ENCODE measurements around the gene SH3GL1.
A peak's percentile ranks its signal among the peaks of the same experiment; 100 is the strongest.

SH3GL1 gene

DNA sequence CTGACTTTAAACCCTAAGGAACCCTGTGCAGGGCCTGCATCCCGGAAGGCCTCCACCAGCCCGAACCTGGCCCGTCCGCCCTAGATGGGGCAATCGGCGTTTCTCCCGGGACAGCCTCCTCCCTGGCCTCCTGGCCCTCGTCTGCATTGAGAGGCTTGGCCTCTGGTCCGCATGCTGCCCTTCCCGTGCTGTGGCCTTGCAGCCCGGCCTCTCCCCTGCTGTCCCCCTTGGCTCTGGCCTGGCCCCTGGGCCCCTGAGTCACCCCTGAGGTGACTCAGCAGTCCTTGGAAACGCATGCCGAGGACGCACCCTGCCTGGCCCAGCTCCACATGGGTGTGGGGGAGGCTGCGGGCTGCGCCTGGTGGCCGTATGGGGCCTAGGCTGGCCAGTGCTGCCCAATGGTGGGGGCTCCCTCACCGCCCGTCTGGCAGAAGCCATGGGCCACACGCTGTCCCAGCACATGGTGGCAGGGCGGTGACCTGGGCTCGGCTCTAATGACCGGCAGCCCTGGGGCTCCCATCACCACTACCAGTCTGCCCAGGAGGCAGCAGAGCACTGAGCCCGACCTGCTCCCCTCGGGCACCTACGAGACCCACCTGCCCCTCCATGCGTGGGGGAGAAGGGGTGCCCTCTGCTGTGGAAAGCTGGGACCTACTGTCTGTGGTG, 25.7 kb downstream of the SH3GL1 start:
- no peaks in the 10 kb centered on the region; the same call in 1 of the 2 replicates for H3K36me3 ChIP-seq (ENCODE audit: low read depth)
- H3K4me3 ChIP-seq (ENCODE audit: severe bottlenecking), result no peak overlapping the region
- peak overlapping the region; percentile 90 for H3K27ac ChIP-seq (ENCODE audit: poor library complexity, severe bottlenecking)
- H3K4me1 ChIP-seq (ENCODE audit: insufficient read depth, poor library complexity, severe bottlenecking), result peaks cover 55% of the 10 kb centered on the region
- ATAC-seq (ENCODE audit: low read depth) (peak; percentile 50), DNase-seq (ENCODE audit: low spot score) (peak; percentile 77)
- no peaks in the 10 kb centered on the region for H3K27me3 ChIP-seq (ENCODE audit: insufficient read depth, poor library complexity, severe bottlenecking)
- no peaks in the 10 kb centered on the region for H3K9me3 ChIP-seq (ENCODE audit: severe bottlenecking)
- TF ChIP-seq, protein P1, sequence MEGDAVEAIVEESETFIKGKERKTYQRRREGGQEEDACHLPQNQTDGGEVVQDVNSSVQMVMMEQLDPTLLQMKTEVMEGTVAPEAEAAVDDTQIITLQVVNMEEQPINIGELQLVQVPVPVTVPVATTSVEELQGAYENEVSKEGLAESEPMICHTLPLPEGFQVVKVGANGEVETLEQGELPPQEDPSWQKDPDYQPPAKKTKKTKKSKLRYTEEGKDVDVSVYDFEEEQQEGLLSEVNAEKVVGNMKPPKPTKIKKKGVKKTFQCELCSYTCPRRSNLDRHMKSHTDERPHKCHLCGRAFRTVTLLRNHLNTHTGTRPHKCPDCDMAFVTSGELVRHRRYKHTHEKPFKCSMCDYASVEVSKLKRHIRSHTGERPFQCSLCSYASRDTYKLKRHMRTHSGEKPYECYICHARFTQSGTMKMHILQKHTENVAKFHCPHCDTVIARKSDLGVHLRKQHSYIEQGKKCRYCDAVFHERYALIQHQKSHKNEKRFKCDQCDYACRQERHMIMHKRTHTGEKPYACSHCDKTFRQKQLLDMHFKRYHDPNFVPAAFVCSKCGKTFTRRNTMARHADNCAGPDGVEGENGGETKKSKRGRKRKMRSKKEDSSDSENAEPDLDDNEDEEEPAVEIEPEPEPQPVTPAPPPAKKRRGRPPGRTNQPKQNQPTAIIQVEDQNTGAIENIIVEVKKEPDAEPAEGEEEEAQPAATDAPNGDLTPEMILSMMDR (IDR thresholded peaks at IDR 0.05; ENCODE audit: poor library complexity, severe bottlenecking), result no peak

DNA sequence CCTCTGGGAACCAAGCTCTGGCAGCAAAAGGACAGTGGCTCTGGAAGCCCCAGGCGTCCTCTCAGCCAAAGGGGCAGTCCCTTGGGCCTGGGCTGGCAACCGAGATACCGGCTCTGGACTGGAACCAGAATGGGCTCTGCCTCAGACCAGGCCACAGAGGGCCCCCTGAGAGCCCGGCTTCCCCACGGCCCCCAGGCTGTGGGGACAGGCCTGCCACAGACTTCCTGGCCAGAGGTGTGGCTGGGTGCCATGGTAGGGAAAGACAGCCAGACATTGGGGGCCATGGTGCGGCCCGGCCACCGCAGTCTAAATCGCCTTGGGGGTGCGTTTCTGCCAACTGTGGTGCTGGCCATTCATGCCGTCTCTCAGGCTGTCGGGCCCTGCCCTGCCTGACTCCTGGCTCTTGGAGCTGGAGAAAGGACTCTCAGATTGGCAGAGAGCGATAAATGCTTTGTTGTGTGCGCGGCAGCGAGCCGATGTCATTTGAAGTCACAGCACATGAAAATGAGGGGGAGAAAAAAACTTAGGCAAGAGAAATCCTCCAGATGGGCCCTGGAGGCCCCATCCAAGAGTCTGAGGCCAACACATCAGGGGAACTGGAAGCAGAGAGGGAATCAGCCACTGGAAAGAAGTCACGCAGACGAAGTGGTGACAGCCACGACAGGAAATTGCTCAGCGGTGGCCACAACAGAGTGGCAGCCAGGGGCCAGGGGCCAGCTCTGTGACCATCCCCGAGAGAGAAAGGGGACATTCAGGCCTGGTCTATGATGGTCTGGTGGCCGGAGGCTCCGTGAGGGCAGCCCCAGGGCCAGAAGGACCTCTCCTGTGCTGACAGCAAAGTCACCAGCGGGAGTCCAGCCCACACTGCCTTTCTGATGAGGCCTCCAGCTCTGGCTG, 26.5 kb downstream of the SH3GL1 start:
- no peaks in the 10 kb centered on the region for H3K9me3 ChIP-seq (ENCODE audit: severe bottlenecking)
- H3K4me1 ChIP-seq (ENCODE audit: insufficient read depth, poor library complexity, severe bottlenecking), result peaks cover 53% of the 10 kb centered on the region
- no peaks in the 10 kb centered on the region for H3K27me3 ChIP-seq (ENCODE audit: insufficient read depth, poor library complexity, severe bottlenecking)
- DNase-seq (ENCODE audit: low spot score) (no peak), ATAC-seq (ENCODE audit: low read depth) (no peak)
- no peaks in the 10 kb centered on the region; the same call in 1 of the 2 replicates for H3K36me3 ChIP-seq (ENCODE audit: low read depth)
- TF ChIP-seq, protein P1 (IDR thresholded peaks at IDR 0.05; ENCODE audit: poor library complexity, severe bottlenecking), result no peak
- no peak overlapping the region for H3K4me3 ChIP-seq (ENCODE audit: severe bottlenecking)
- H3K27ac ChIP-seq (ENCODE audit: poor library complexity, severe bottlenecking), result peak overlapping the region; percentile 90

DNA sequence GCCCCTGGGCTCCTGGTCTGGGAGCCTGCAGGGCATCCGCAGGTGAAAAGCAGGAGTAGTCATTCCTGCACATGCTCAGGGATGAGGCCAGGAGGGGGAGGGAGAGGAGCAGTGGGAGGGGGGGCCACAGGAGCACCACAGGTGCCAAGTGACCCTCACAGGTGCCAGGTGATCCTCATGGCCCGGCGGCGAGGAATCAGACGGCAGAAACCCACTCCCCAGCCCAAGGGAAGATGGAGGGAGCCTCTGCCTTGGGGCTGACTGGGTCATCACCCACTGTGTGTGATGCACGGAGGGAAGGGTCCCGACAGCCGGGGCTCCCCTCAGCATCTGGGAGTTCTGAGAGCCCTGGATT, 27.4 kb downstream of the SH3GL1 start:
- DNase-seq (ENCODE audit: low spot score) (no peak), ATAC-seq (ENCODE audit: low read depth) (no peak)

DNA sequence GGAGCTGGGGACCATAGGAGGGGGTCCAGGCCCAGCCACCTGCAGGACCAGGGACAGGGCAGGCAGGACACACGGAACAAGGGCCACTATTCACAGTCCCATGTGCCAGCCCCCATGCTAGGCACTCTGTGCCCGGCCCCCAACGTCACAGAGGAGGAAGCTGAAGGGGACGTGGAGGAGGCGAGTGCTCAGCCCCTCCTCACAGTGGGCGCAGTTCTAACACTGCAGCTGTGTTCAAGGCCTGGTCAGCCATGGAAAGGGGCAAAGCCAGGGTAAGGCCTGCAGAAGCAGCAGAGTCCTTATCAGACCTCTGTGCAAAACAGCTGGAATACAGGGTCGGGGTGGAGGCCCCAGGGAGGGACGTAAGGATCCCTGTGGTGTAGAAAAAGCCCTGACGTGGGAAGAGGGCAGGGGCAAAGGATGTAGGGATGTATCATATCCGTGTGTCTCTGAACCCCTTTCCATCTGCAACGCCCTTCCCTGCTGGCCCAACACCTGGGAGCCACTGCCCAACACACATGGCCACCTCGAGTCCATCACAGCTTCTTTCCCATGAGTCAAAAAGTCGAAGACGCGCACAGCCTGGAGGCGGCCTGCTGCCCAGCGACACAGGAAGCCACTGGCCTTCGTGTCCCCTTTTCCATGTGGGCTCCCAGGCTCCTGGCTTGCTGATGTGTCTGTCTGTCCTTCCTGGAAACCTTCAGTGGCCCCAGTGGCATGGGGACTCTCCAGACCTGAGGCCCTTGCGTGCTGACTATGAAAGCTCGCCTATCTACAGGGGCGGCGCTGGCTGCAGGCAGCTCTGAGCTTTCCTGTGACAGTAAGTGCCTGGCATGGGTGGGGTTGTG, 28.0 kb downstream of the SH3GL1 start:
- no peak for ATAC-seq (ENCODE audit: low read depth)
- no peaks in the 10 kb centered on the region for H3K27me3 ChIP-seq (ENCODE audit: insufficient read depth, poor library complexity, severe bottlenecking)
- peaks cover 6% of the 10 kb centered on the region; the same call in 1 of the 2 replicates for H3K36me3 ChIP-seq (ENCODE audit: low read depth)
- DNase-seq (ENCODE audit: low spot score), result peak; percentile 46
- H3K9me3 ChIP-seq (ENCODE audit: severe bottlenecking), result no peaks in the 10 kb centered on the region
- H3K4me1 ChIP-seq (ENCODE audit: insufficient read depth, poor library complexity, severe bottlenecking), result peaks cover 51% of the 10 kb centered on the region
- H3K27ac ChIP-seq (ENCODE audit: poor library complexity, severe bottlenecking), result peak overlapping the region; percentile 90
- TF ChIP-seq, protein P1 (IDR thresholded peaks at IDR 0.05; ENCODE audit: poor library complexity, severe bottlenecking), result no peak
- H3K4me3 ChIP-seq (ENCODE audit: severe bottlenecking), result no peak overlapping the region

More for the DNA sequence above, 27.4 kb downstream of the SH3GL1 start:
- TF ChIP-seq, protein P1 (IDR thresholded peaks at IDR 0.05; ENCODE audit: poor library complexity, severe bottlenecking), result no peak
- Histone ChIP-seq H3K9me3 (ENCODE audit: severe bottlenecking) (no peaks in the 10 kb centered on the region), H3K27ac (ENCODE audit: poor library complexity, severe bottlenecking) (peak overlapping the region; percentile 90), H3K4me3 (ENCODE audit: severe bottlenecking) (no peak overlapping the region), H3K27me3 (ENCODE audit: insufficient read depth, poor library complexity, severe bottlenecking) (no peaks in the 10 kb centered on the region), H3K4me1 (ENCODE audit: insufficient read depth, poor library complexity, severe bottlenecking) (peaks cover 56% of the 10 kb centered on the region), H3K36me3 (ENCODE audit: low read depth) (peaks cover 1% of the 10 kb centered on the region)

Measured in RWPE2 (cell line).